ENCODE results near the gene SEMA6B. TPM values are rescaled to one million over a fixed set of nuclear protein-coding genes. Genes with fewer than 3 reads are reported as not detected.

Gene SEMA6B
- total RNA-seq, 1 experiment from 2014 or later = 5.7 TPM

DNA sequence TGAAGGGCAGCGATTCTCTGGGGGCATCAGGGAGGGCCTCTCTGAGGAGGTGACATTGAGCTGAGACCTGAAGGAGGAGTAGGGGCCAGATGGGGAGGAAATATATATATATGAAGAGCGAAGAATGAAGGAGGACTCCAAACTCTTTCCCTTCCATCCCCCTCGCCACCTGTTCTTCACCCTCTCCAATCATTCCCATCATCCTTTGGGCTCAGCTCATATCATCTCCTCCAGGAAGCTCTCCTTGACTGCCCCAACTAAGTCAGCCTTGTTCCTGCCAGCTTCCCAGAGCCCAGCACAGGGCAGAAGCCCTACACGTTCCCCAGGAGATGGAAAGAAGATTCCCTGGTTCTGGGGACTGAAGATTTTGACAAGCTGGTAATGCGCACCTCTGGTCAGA lies 33.0 kb upstream of the SEMA6B start:
- no peaks in the 10 kb centered on the region for H3K27me3 ChIP-seq
- no peak for DNase-seq
- H3K36me3 ChIP-seq = no peaks in the 10 kb centered on the region
- H3K9me3 ChIP-seq = no peaks in the 10 kb centered on the region
- H3K4me3 ChIP-seq = no peak overlapping the region

DNA sequence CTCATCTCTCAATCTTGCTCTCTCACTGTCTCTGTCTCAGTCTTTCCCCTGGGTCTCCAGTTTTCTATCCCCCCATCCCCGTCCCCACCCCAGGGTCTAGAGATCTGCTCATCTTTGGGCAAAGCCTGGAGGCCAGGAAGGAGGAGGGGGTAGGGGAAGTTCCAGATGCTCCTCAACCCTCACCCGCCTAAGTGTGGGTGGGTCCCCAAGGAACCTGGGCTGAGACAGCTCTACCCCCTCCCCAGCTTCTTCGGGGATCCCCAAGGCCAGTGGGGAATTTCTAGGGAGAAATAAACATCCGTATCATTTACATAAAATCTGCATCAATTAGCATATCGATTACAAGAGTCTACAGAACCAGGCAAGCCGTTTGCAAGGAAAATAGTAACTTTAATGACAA lies 31.8 kb upstream of the SEMA6B start:
- Histone ChIP-seq H3K4me3 (no peak overlapping the region), H3K36me3 (no peaks in the 10 kb centered on the region), H3K27me3 (no peaks in the 10 kb centered on the region), H3K9me3 (no peaks in the 10 kb centered on the region)
- no peak for DNase-seq

DNA sequence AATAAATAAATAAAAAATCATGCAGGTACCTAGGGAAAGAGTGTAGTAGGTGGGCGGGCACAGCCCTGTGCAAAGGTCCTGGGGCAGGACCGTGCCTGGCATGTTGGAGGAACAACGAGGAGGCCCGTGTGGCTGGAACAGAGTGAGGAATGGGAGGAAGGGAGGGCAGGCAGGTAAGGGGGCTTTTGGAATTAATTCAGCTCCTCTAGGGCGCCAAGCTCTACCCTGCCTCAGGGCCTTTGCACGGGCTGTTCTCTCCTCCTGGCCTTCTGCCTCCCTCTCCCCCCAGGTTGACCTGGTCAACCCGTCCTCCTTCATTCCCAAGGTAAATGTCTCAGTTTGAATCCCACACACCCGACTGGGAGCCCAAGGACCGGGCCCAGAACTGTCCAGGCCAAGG lies 31.1 kb upstream of the SEMA6B start:
- no peak for DNase-seq
- Histone ChIP-seq H3K9me3 (no peaks in the 10 kb centered on the region), H3K27me3 (no peaks in the 10 kb centered on the region), H3K4me3 (no peak overlapping the region), H3K36me3 (no peaks in the 10 kb centered on the region)

DNA sequence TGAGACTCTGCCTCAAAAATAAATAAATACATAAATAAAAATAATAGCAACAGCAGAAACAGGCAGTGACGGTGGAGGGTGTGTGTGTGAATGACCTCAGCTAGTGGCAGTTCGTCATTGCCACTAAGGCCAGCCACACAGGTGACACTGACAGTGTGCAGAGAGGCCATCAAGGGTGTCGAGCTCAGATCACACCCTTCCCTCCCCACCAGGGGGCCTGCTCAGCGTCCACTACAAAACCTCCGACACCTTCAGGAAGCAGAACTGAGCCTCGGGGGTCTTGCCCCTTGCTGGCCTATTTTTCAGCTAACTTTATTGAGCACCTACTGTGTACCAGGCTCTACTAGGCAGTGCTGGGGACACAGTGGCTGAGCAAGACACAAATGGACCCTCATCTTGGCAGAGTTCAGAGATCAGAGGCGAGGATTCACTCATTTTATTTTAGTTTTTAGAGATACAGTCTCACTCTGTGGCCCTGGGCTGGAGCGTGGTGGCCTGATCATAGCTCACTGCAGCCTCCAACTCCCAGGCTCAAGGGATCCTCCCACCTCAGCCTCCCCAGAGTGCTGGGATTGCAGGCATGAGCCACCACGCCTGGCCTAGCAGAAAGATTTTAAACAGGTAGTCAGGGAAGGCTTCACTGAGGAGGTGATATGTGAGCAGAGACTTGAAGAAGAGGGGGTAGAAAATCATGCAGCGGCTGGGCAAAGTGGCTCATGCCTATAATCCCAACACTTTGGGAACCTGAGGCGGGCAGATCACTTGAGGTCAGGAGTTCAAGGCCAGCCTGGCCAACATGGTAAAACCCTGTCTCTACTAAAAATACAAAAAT lies 30.3 kb upstream of the SEMA6B start:
- Histone ChIP-seq H3K4me3 (no peak overlapping the region), H3K9me3 (no peaks in the 10 kb centered on the region), H3K36me3 (no peaks in the 10 kb centered on the region), H3K27me3 (no peaks in the 10 kb centered on the region)
- DNase-seq = no peak

DNA sequence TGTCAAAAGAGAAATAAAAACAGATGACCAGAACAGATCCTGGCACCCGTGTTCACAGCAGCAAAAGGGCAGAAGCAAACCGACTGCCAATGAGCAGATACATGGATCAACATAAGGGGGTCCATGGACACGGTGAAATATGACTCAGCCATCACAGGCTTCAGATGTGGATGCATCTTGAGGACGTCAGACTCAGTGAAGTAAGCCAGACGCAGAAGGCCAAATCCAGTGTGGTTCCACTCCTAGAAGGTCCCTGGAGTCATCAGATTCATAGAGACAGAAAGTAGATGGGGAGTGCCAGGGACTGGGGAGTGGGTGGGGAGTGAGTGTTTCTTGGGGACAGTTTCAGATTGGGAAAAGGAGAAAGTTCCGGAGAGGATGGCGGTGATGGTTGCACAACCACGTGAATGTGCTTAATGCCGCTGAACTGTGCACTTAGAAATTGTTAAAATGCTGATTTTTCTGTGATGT lies 28.8 kb upstream of the SEMA6B start:
- H3K36me3 ChIP-seq = no peaks in the 10 kb centered on the region
- no peak overlapping the region for H3K4me3 ChIP-seq
- DNase-seq = no peak
- no peaks in the 10 kb centered on the region for H3K9me3 ChIP-seq
- H3K27me3 ChIP-seq = no peaks in the 10 kb centered on the region

DNA sequence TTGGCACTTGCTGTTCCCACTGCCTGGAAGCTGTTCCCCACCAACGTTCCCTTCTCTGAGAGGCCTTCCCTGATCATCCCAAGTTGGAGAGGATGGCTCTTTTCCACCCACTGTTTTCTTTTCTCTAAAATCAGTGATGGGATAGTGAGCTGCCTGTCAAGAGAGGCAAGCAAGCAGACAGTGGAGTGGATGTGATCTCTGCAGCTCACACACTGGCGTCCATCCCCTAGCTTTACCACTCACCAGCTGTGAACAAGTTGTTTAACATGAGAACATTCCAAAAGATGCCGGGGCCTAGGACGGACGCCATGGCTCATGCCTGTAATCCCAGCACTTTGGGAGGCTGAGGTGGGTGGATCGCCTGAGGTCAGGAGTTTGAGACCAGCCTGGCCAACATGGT lies 28.0 kb upstream of the SEMA6B start:
- no peaks in the 10 kb centered on the region for H3K27me3 ChIP-seq

DNA sequence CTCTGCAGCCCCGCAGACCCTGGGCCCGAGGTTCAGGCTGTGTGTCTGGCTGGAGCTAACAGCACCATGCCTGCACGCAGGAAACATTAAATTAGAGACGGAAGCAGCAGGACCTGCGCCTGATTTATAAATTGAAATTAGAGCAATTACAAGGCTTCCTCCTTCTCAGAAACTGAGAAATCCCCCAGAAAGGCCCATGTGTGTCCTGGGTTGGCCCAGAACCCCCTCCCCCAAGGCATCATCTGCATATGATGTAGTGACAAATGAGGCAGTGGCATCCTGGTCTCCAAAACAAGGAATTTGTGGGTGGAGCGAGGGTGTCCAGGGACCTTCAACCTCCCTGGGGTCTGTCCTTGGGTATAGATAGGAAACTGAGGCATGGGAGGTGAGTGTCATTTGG lies 27.2 kb upstream of the SEMA6B start:
- Histone ChIP-seq H3K36me3 (no peaks in the 10 kb centered on the region), H3K9me3 (no peaks in the 10 kb centered on the region), H3K27me3 (no peaks in the 10 kb centered on the region), H3K4me3 (no peak overlapping the region)
- no peak for DNase-seq

More for the DNA sequence above, 28.0 kb upstream of the SEMA6B start:
- no peak for DNase-seq
- Histone ChIP-seq H3K9me3 (no peaks in the 10 kb centered on the region), H3K4me3 (no peak overlapping the region), H3K36me3 (no peaks in the 10 kb centered on the region)

DNA sequence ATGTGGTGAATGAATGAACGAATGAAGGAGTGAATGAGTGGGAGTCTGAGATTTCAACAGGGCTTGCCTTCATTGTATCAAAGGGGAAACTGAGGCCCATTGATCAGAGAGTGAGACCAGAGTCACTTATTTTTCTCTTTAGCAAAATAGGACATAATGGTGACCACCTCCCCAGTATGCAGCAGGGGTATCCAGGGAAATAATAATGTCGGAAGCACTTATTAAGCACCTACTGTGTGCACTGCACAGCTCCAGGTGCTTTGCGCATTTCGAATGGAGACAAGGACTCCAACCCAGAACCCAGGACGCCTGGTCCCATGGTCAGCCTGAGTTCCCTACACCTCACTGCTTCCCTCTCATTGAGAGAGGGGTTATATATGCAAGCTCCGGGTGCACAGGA lies 26.8 kb upstream of the SEMA6B start:
- no peak for DNase-seq
- Histone ChIP-seq H3K9me3 (no peaks in the 10 kb centered on the region), H3K36me3 (no peaks in the 10 kb centered on the region), H3K4me3 (no peak overlapping the region), H3K27me3 (no peaks in the 10 kb centered on the region)

DNA sequence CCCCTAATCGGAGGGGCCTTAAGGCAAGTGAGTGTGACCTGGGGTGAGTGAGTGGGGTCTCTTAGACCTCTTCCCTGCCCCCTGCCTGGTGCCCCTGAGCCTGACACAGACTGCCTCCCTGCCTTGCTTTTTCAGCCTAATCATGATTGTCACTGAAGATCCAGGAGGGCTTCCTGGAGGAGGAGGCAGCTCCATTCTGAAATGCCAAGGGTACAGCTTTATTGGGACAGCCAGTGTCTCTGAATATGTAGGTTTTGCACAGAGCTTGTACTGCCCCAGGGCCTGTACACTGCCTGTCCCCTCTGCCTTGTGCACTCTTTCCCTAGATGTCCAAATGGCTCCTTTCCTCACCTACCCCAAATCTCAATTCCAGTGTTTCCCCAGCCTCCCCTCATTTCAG lies 26.1 kb upstream of the SEMA6B start:
- H3K9me3 ChIP-seq = no peaks in the 10 kb centered on the region
- no peak overlapping the region for H3K4me3 ChIP-seq
- H3K27me3 ChIP-seq = no peaks in the 10 kb centered on the region
- no peak for DNase-seq
- H3K36me3 ChIP-seq = no peaks in the 10 kb centered on the region

DNA sequence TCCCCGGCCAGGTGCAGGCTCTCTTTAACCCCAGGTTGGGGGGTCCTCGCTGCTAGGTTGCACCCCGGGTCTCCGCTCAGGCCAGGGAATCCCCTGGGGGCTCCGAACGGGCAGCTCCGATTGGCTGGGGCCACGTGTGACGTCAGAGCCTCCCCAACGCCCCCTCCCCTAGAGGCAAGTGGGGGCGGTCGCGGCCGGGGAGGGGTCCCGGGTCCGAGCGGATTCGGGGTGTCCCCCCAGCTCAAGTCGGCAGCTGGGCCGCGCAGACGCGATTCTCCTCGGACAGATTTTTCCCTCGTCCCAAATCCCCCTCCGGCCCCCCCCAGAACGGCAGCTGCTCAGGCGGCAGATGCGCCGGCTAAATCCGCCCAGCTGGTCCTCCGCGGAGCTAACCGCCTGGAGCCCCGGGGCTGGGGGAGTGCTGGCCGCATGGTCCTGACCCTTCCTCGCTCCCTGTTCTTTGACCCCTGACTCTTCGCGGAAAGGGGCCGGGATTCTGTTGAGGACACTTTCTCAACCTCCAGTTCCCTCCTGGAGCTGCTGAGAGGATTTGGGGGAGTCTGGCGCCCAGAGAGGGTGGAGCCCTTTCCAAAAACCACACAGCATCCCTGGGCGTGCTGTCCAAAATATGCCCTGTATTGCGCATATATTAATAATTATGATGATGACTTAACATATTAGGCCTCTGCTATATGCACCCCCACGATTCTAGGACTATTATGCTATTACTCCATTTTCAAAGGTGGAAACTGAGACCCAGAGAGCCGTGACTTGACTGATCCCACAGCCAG lies 25.4 kb upstream of the SEMA6B start:
- no peak for DNase-seq
- Histone ChIP-seq H3K27me3 (no peaks in the 10 kb centered on the region; the same call in 1 of the 2 replicates), H3K9me3 (no peaks in the 10 kb centered on the region), H3K36me3 (no peaks in the 10 kb centered on the region), H3K4me3 (peak overlapping the region; percentile 38)

DNA sequence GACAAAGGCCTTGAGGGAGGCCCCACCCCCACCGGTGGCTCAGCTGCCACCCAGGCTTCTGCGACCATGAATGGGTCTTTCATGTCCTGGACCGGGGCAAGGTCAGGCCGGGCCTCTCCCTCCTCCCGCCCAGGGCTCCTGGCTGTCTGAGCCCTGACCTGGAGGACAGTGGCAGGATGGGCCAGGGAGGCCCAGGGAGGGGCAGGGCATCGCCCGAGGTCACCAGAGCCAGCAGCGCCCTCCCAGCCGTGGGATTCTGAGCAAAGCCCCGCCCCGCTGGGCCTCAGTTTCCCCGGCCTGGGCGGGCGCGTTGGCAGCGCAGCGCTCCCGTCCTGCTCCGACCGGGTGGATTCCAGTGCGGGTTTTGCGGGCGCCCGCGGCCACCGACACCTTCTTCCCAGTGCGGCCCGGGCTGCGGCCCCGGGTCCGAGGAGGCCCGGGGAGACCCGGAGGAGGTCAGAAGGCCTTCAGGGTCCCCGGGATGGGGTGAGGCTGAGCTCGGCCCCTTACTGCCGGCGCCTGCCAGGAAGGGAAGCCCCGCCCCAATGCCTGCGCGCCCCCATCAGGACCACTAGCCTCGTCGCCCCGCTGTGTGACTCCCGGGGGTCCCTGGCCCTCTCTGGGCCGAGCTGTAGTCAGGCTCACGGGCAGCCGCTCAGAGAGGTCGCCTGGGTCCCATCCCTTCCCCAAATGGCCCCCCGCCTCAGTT lies 24.6 kb upstream of the SEMA6B start:
- peak overlapping the region; percentile 38 for H3K4me3 ChIP-seq
- no peaks in the 10 kb centered on the region; the same call in 1 of the 2 replicates for H3K27me3 ChIP-seq
- no peaks in the 10 kb centered on the region for H3K36me3 ChIP-seq
- H3K9me3 ChIP-seq = no peaks in the 10 kb centered on the region
- no peak for DNase-seq

DNA sequence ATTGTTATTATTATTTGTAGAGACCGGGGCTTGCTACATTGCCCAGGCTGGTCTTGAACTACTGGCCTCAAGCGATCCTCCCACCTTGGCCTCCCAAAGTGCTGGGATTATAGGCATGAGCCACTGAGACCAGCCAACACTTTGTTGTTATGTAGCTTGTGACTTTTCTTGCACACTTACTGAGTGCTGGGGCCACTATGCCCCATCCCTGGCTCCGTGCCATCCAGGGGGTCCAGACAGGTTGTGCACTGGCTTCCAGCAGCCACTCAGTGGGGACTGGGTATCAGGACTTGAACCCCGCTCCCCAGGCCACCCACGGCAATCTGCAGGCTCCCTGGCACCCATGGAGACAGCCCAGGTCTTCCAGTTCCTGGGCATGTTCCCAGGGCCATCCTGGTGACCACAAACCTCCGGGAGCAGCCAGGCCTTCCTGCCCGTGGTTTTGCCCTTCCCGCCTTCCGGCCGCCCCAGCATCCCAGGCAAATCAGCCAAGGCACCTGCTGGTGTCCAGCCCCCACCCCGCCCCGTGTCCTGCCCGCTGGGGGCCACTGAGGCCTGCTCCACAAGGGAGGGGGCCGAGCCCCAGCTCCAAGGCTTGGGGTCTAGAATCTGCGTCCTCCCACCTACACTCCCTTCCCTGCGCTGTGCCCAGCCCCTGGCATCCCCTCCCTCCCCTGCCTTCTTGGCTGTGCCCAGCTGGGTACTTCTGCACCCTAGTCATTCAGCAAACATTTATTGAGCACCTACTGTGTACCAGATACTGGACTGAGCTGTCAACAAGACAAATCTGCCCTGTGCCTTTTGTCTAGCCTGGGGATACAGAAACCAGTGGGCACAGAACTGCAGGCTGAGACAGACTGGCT lies 23.7 kb upstream of the SEMA6B start:
- DNase-seq = no peak
- Histone ChIP-seq H3K36me3 (no peaks in the 10 kb centered on the region), H3K27me3 (no peaks in the 10 kb centered on the region; the same call in 1 of the 2 replicates), H3K9me3 (no peaks in the 10 kb centered on the region), H3K4me3 (no peak overlapping the region)

DNA sequence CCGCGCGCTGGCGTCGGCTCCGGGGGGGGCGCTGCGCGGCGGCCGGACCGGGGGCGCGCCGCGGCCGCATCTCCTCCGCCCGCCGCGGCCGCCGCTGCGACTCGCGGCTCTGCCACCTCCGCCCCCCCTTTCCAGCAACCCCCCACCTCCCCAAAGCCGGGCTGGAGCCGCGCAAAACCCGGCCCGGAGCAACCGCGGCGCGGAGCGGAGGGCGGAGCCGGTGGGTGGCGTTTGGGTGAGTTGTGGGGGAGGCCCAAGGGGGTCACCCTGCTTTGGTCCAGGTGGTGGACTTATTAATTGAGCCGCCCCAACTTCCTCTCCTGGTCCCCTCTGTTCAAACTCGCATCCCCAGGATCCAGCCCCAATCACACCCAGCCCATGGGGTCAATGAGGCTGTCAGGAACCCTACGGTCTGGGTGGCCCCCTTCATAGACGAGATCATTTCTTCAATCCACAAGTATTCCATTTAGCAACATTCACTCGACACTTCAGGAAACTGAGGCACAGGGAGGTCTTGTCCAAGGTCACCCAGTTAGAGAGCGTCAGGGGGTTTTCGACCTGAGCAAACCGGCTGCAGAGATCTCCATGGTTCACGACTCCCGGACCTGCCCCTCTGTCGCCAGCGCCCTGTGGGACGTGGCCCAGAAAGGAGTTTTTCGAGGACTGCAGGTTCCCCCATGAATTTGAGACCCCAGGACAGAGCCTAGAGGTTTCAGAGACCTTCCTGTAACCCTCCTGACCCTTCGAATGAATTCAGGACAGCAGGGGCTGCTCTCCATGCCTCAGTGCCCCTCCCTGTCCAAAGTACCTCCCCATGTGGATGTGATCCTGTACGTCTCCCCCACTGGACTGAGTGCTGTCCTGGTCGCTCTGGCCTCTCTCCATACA lies 22.4 kb upstream of the SEMA6B start:
- no peaks in the 10 kb centered on the region for H3K9me3 ChIP-seq
- H3K36me3 ChIP-seq = no peaks in the 10 kb centered on the region
- DNase-seq = no peak
- H3K27me3 ChIP-seq = no peaks in the 10 kb centered on the region; the same call in 1 of the 2 replicates
- H3K4me3 ChIP-seq = no peak overlapping the region

DNA sequence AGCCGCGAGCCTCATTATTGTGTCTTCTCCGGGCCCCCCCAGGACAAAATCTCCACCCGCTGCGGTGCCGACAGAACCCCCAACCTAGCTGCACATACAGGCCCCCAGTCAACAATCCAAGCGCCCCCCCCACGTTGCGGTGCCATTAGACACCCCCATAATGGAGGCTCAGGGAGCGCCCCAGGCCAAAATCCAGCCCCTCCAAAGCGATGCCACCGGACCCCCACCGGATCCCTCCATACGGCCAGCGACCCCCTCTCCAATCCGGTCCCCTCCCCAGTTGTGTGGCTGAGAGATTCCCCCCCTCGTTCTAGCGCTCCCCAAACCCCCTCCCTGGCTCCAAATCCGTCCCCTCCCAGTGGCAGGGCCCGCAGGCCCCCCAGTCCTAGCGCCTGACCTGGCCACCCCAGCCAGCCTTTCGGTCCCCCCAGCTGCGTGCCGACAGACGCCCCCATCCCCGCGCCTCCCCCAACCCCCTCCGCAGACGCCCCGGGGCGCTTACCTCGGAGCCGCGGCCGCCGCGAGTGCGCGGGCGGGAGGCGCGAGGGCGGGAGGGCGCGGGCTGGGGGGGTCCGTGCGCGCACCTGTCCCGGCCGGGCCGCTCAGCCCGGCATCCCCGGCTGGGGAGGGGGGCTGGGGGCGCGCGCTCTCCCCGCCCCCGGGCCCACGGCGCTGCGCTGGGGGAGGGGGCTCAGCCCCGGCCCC lies 21.6 kb upstream of the SEMA6B start:
- H3K27me3 ChIP-seq = no peaks in the 10 kb centered on the region; the same call in 1 of the 2 replicates

More for the DNA sequence above, 21.6 kb upstream of the SEMA6B start:
- H3K9me3 ChIP-seq = no peaks in the 10 kb centered on the region
- DNase-seq = no peak
- H3K4me3 ChIP-seq = no peak overlapping the region
- no peaks in the 10 kb centered on the region for H3K36me3 ChIP-seq

Measured in MG63 (cell line).